ENCODE measurements around the gene UGT1A8. TPM values are rescaled to one million over a fixed set of nuclear protein-coding genes. Genes with fewer than 3 reads are reported as not detected.

UGT1A8 gene
- total RNA-seq, 2 experiments from 2014 or later: not detected

GRCh38 chr2:233792720-233793119 lies 175.3 kb downstream of the UGT1A8 start:
- Mint-ChIP-seq H3K27me3 (no peaks in the 10 kb centered on the region), H3K4me3 (no peak overlapping the region), H3K9me3 (no peaks in the 10 kb centered on the region), H3K36me3 (no peaks in the 10 kb centered on the region), H3K4me1 (ENCODE audit: low read depth) (no peaks in the 10 kb centered on the region), H3K27ac (no peak overlapping the region)
- ChIA-PET CTCF (no interaction called here), POLR2A (no interaction called here)
- DNase-seq: no peak
- intact Hi-C loops (cut with micrococcal nuclease): no loop called here

GRCh38 chr2:233793465-233794127 lies 176.2 kb downstream of the UGT1A8 start:
- intact Hi-C loops (cut with micrococcal nuclease): no loop called here
- H3K9me3 Mint-ChIP-seq: no peaks in the 10 kb centered on the region
- no peak for DNase-seq
- ChIA-PET POLR2A (no interaction called here), CTCF (no interaction called here)
- no peaks in the 10 kb centered on the region for H3K4me1 Mint-ChIP-seq (ENCODE audit: low read depth)
- no peaks in the 10 kb centered on the region for H3K36me3 Mint-ChIP-seq
- no peaks in the 10 kb centered on the region for H3K27me3 Mint-ChIP-seq
- no peak overlapping the region for H3K27ac Mint-ChIP-seq
- no peak overlapping the region for H3K4me3 Mint-ChIP-seq

- no peak overlapping the region for H3K4me3 Mint-ChIP-seq
- no peak for DNase-seq
- POLR2A ChIA-PET: no interaction called here
- no peaks in the 10 kb centered on the region for H3K36me3 Mint-ChIP-seq
- no peak overlapping the region for H3K27ac Mint-ChIP-seq
- no peaks in the 10 kb centered on the region for H3K4me1 Mint-ChIP-seq (ENCODE audit: low read depth)
- no peaks in the 10 kb centered on the region for H3K9me3 Mint-ChIP-seq
- intact Hi-C loops (cut with micrococcal nuclease): no loop called here
- no peaks in the 10 kb centered on the region for H3K27me3 Mint-ChIP-seq
- CTCF ChIA-PET: no interaction called here
Observed at GRCh38 chr2:233794128-233794658, 176.8 kb downstream of the UGT1A8 start.

- H3K27me3 Mint-ChIP-seq: no peaks in the 10 kb centered on the region
- no peaks in the 10 kb centered on the region for H3K36me3 Mint-ChIP-seq
- POLR2A ChIA-PET: no interaction called here
- H3K9me3 Mint-ChIP-seq: no peaks in the 10 kb centered on the region
- H3K4me1 Mint-ChIP-seq (ENCODE audit: low read depth): no peaks in the 10 kb centered on the region
- H3K27ac Mint-ChIP-seq: no peak overlapping the region
- intact Hi-C loops (cut with micrococcal nuclease): no loop called here
- CTCF ChIA-PET: no interaction called here
- no peak overlapping the region for H3K4me3 Mint-ChIP-seq
- peak; percentile 1 for DNase-seq
Observed at GRCh38 chr2:233795735-233796171, 178.3 kb downstream of the UGT1A8 start.

- intact Hi-C loops (cut with micrococcal nuclease): no loop called here
- Mint-ChIP-seq H3K9me3 (no peaks in the 10 kb centered on the region), H3K27me3 (no peaks in the 10 kb centered on the region), H3K36me3 (no peaks in the 10 kb centered on the region), H3K4me1 (ENCODE audit: low read depth) (no peaks in the 10 kb centered on the region), H3K27ac (no peak overlapping the region), H3K4me3 (no peak overlapping the region)
- ChIA-PET POLR2A (no interaction called here), CTCF (no interaction called here)
- no peak for DNase-seq
Observed at GRCh38 chr2:233796254-233796653, 178.8 kb downstream of the UGT1A8 start.

GRCh38 chr2:233798335-233799086 lies 181.1 kb downstream of the UGT1A8 start:
- CTCF ChIA-PET: no interaction called here
- Mint-ChIP-seq H3K36me3 (no peaks in the 10 kb centered on the region), H3K4me3 (no peak overlapping the region), H3K27ac (no peak overlapping the region), H3K27me3 (no peaks in the 10 kb centered on the region), H3K9me3 (no peaks in the 10 kb centered on the region), H3K4me1 (ENCODE audit: low read depth) (no peaks in the 10 kb centered on the region)
- intact Hi-C loops (cut with micrococcal nuclease): no loop called here
- peak; percentile 1 for DNase-seq
- POLR2A ChIA-PET: no interaction called here

- intact Hi-C loops (cut with micrococcal nuclease): no loop called here
- no peaks in the 10 kb centered on the region for H3K4me1 Mint-ChIP-seq (ENCODE audit: low read depth)
- DNase-seq: no peak
Observed at GRCh38 chr2:233799087-233799665, 181.7 kb downstream of the UGT1A8 start.

GRCh38 chr2:233799716-233800115 lies 182.3 kb downstream of the UGT1A8 start:
- peak; percentile 4 for DNase-seq
- POLR2A ChIA-PET: no interaction called here

More at GRCh38 chr2:233799087-233799665, 181.7 kb downstream of the UGT1A8 start:
- H3K9me3 Mint-ChIP-seq: no peaks in the 10 kb centered on the region
- CTCF ChIA-PET: no interaction called here
- no peak overlapping the region for H3K27ac Mint-ChIP-seq
- H3K4me3 Mint-ChIP-seq: no peak overlapping the region
- peaks cover under 1% of the 10 kb centered on the region for H3K27me3 Mint-ChIP-seq
- POLR2A ChIA-PET: no interaction called here
- H3K36me3 Mint-ChIP-seq: no peaks in the 10 kb centered on the region

GRCh38 chr2:233800208-233800607 lies 182.8 kb downstream of the UGT1A8 start:
- Mint-ChIP-seq H3K4me3 (no peak overlapping the region), H3K27ac (no peak overlapping the region), H3K9me3 (no peaks in the 10 kb centered on the region), H3K27me3 (peaks cover 2% of the 10 kb centered on the region), H3K36me3 (no peaks in the 10 kb centered on the region), H3K4me1 (ENCODE audit: low read depth) (no peaks in the 10 kb centered on the region)
- intact Hi-C loops (cut with micrococcal nuclease): no loop called here
- POLR2A ChIA-PET: no interaction called here
- CTCF ChIA-PET: no interaction called here
- DNase-seq: no peak

More at GRCh38 chr2:233799716-233800115, 182.3 kb downstream of the UGT1A8 start:
- Mint-ChIP-seq H3K4me3 (no peak overlapping the region), H3K27me3 (peaks cover 2% of the 10 kb centered on the region), H3K36me3 (no peaks in the 10 kb centered on the region), H3K9me3 (no peaks in the 10 kb centered on the region), H3K27ac (no peak overlapping the region), H3K4me1 (ENCODE audit: low read depth) (no peaks in the 10 kb centered on the region)
- intact Hi-C loops (cut with micrococcal nuclease): no loop called here
- CTCF ChIA-PET: no interaction called here

GRCh38 chr2:233801357-233802131 lies 184.1 kb downstream of the UGT1A8 start:
- Mint-ChIP-seq H3K9me3 (no peaks in the 10 kb centered on the region), H3K4me1 (ENCODE audit: low read depth) (no peaks in the 10 kb centered on the region), H3K27me3 (peaks cover 2% of the 10 kb centered on the region), H3K36me3 (no peaks in the 10 kb centered on the region), H3K27ac (no peak overlapping the region), H3K4me3 (no peak overlapping the region)
- DNase-seq: peak; percentile 25
- ChIA-PET POLR2A (no interaction called here), CTCF (no interaction called here)
- intact Hi-C loops (cut with micrococcal nuclease): no loop called here

- no peaks in the 10 kb centered on the region for H3K36me3 Mint-ChIP-seq
- H3K4me1 Mint-ChIP-seq (ENCODE audit: low read depth): no peaks in the 10 kb centered on the region
- DNase-seq: peak; percentile 3
- no peak overlapping the region for H3K4me3 Mint-ChIP-seq
- no peaks in the 10 kb centered on the region for H3K9me3 Mint-ChIP-seq
- ChIA-PET POLR2A (no interaction called here), CTCF (no interaction called here)
- peaks cover 2% of the 10 kb centered on the region for H3K27me3 Mint-ChIP-seq
- intact Hi-C loops (cut with micrococcal nuclease): no loop called here
- no peak overlapping the region for H3K27ac Mint-ChIP-seq
Observed at GRCh38 chr2:233802132-233802815, 184.8 kb downstream of the UGT1A8 start.

All from activated CD4-positive, alpha-beta memory T cell treated with anti-CD3 and anti-CD28 coated beads for 36 hours (primary cell).